GM12878 (cell line): ENCODE results near the gene ZACN.

Experiments used
- CTCF ChIP-seq, 3 experiments: IDR thresholded peaks in 2 of 3; conservative IDR thresholded peaks in 1 of 3; 2 replicates each; pipeline ENCODE4 v1.5.1; 2011; ENCODE audit warnings: low read depth in 3 of 3, low read length in 3 of 3, mild to moderate bottlenecking in 3 of 3, control low read depth in 2 of 3, moderate library complexity in 2 of 3, inconsistent platforms in 1 of 3, mixed read lengths in 1 of 3; ENCODE audit not compliant: control insufficient read depth in 2 of 3, insufficient read depth in 1 of 3; ENCODE audit errors: extremely low read depth in 1 of 3
- HSF1 ChIP-seq: fragments of 150-350 bp; IDR thresholded peaks from 2 replicates; pipeline ENCODE4 v1.6.1; 2014; ENCODE audit warnings: mild to moderate bottlenecking, low read depth, low read length
- MYC ChIP-seq: IDR thresholded peaks from 2 replicates; pipeline ENCODE4 v1.6.1; 2011; ENCODE audit warnings: mild to moderate bottlenecking, low read length, moderate library complexity, inconsistent platforms; ENCODE audit not compliant: insufficient read depth, insufficient replicate concordance, insufficient read length, severe bottlenecking
- NFIC ChIP-seq: IDR thresholded peaks from 2 replicates; pipeline ENCODE4 v1.6.1; 2012; ENCODE audit warnings: low read depth, mild to moderate bottlenecking, inconsistent platforms, low read length, moderate library complexity
- POLR2AphosphoS5 ChIP-seq: IDR thresholded peaks from 2 replicates; pipeline ENCODE4 v1.6.1; 2011; ENCODE audit warnings: mild to moderate bottlenecking, low read length, inconsistent platforms

- TF ChIP-seq MYC: no peak
- no peak for TF ChIP-seq CTCF (IDR thresholded peaks at IDR 0.05 in 2 of 3, conservative IDR thresholded peaks at IDR 0.05 in 1 of 3; ENCODE audit: control insufficient read depth in 2 of 3, extremely low read depth in 1 of 3, insufficient read depth in 1 of 3, low read depth in 3 of 3, low read length in 3 of 3)
- no peak for TF ChIP-seq POLR2AphosphoS5
- no peak for TF ChIP-seq NFIC
- TF ChIP-seq HSF1: no peak
Observed at GRCh38 chr17:76091526-76092286, 12.7 kb downstream of the ZACN start.
